Upper lobe of left lung (tissue), 6 donors: Measurements from ENCODE around the gene PDGFD. TPM values are rescaled to one million over a fixed set of nuclear protein-coding genes. Genes with fewer than 3 reads are reported as not detected.

Experiments used
- ATAC-seq, 2 donors: fragments of 200-7000 bp; cut with Tn5 transposase; one replicate each; pipeline ENCODE4 v1.9.1; 2022; ENCODE audit warnings: mild to moderate bottlenecking in 2 of 2, moderate library complexity in 2 of 2; ENCODE audit not compliant: low FRiP score in 2 of 2
- DNase-seq, 2 donors: peaks; one replicate each; pipeline ENCODE4 v3.0.0-alpha.2; 2019 to 2020
- H3K27ac ChIP-seq, 4 donors: fragments of 200-600 bp; sonication (generic); one replicate each; pipeline ENCODE4 v1.5.1; 2016 to 2019
- H3K27me3 ChIP-seq, 4 donors: fragments of 200-600 bp; sonication (generic); one replicate each; pipeline ENCODE4 v1.5.1; 2017 to 2019
- H3K36me3 ChIP-seq, 4 donors: fragments of 200-600 bp; sonication (generic); one replicate each; pipeline ENCODE4 v1.5.1; 2016 to 2019
- H3K4me1 ChIP-seq, 4 donors: fragments of 200-600 bp; sonication (generic); one replicate each; pipeline ENCODE4 v1.5.1; 2018 to 2019
- H3K4me3 ChIP-seq, 4 donors: fragments of 200-600 bp; sonication (generic); one replicate each; pipeline ENCODE4 v1.5.1; 2017 to 2019; ENCODE audit warnings: mild to moderate bottlenecking in 2 of 4, moderate library complexity in 1 of 4
- H3K9me3 ChIP-seq, 4 donors: fragments of 200-600 bp; sonication (generic); one replicate each; pipeline ENCODE4 v1.5.1; 2018 to 2019
- EP300 ChIP-seq, 4 donors: sonication (generic); formaldehyde crosslinking; IDR thresholded peaks; one replicate each; pipeline ENCODE4 v1.5.1; 2017; ENCODE audit warnings: antibody characterized with exemption in 4 of 4, control low read depth in 2 of 4
- POLR2A ChIP-seq, 4 donors: fragments of 450-650 bp; IDR thresholded peaks; one replicate each; pipeline ENCODE4 v1.5.1; 2016 to 2017; ENCODE audit warnings: antibody characterized with exemption in 4 of 4, mild to moderate bottlenecking in 2 of 4
- POLR2AphosphoS5 ChIP-seq, 2 donors: sonication (generic); formaldehyde crosslinking; IDR thresholded peaks; one replicate each; pipeline ENCODE4 v1.5.1; 2017; ENCODE audit warnings: antibody characterized with exemption in 2 of 2
- WGBS, 2 donors: methylation state at CpG; one replicate each; pipeline ENCODE4 v1.1.5; 2017 to 2018; 5-methylcytosine and 5-hydroxymethylcytosine counted together
- total RNA-seq, 6 donors: library from RNA; depleted of rRNA in 4 of 6; stranded (reverse); fragments of >200 nt in 4 of 6; gene quantifications; one replicate each; pipeline versions ENCODE4 v1.1.0 to v1.2.1, GENCODE V29; 2016 to 2021
- TF ChIP-seq, protein P1 (sequence below), 6 experiments: fragments of 450-650 bp in 4 of 6; fragments of 200-600 bp in 2 of 6; sonication (generic) in 2 of 6; IDR thresholded peaks; one replicate each; pipeline ENCODE4 v1.5.1; 2016 to 2019; ENCODE audit warnings: antibody characterized with exemption in 6 of 6
- donor health status: DM: no; HTN: no; CAD: no; lungs with moderate emphysema.
- donor health status: DM: no; HTN: yes; CAD: no; lungs with severe emphysema.

Gene PDGFD
- total RNA-seq, 6 donors from 2014 or later, result 2.1 to 6.6 (median 2.7) TPM; not detected in 1

DNA sequence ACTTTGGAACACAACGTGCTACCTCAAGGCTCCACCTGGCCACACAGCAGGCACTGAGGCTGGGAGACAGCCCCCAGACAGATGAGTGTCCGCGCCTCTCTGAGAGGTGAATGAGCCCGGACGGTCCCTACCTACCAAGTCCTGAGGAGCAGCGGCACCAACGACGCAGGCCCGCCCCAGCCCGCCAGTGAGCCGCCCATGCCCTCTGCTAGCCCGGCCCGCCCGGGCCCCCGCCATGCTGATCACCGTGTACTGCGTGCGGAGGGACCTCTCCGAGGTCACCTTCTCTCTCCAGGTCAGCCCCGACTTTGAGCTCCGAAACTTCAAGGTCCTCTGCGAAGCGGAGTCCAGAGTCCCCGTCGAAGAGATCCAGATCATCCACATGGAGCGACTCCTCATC lies 127.4 kb downstream of the PDGFD start, which contains the start of gene DDI1:
DDI1 (plus strand) TSS at position 53 of the 400 bp plus-strand sequence; CDS start at position 236, 183 bp downstream.
- DNase-seq (peak in 1 of 2 donors; percentile 85), ATAC-seq (peak in 1 of 2 donors; percentile 43)
- H3K9me3 ChIP-seq, result peaks cover 0 to 4% (median 0%) of the 10 kb centered on the region in 4 donors
- H3K27ac ChIP-seq, result no peak within 1 kb of the TSS
- WGBS, 2 donors, result 94 to 98% methylated on average over 10 to 24 of the region's 26 CpGs
- H3K36me3 ChIP-seq, result no peaks in the 10 kb centered on the region
- TF ChIP-seq POLR2A (IDR thresholded peaks at IDR 0.05), result no peak
- TF ChIP-seq, protein P1, sequence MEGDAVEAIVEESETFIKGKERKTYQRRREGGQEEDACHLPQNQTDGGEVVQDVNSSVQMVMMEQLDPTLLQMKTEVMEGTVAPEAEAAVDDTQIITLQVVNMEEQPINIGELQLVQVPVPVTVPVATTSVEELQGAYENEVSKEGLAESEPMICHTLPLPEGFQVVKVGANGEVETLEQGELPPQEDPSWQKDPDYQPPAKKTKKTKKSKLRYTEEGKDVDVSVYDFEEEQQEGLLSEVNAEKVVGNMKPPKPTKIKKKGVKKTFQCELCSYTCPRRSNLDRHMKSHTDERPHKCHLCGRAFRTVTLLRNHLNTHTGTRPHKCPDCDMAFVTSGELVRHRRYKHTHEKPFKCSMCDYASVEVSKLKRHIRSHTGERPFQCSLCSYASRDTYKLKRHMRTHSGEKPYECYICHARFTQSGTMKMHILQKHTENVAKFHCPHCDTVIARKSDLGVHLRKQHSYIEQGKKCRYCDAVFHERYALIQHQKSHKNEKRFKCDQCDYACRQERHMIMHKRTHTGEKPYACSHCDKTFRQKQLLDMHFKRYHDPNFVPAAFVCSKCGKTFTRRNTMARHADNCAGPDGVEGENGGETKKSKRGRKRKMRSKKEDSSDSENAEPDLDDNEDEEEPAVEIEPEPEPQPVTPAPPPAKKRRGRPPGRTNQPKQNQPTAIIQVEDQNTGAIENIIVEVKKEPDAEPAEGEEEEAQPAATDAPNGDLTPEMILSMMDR (IDR thresholded peaks at IDR 0.05), result no peak
- no peak for TF ChIP-seq POLR2AphosphoS5 (IDR thresholded peaks at IDR 0.05)
- TF ChIP-seq EP300 (IDR thresholded peaks at IDR 0.05), result no peak
- H3K4me1 ChIP-seq, result no peaks in the 10 kb centered on the region
- no peak within 1 kb of the TSS for H3K4me3 ChIP-seq
- no peaks in the 10 kb centered on the region for H3K27me3 ChIP-seq

- ATAC-seq (no peak), DNase-seq (no peak)
- Histone ChIP-seq H3K27ac (no peak overlapping the region), H3K4me1 (no peaks in the 10 kb centered on the region), H3K27me3 (no peaks in the 10 kb centered on the region), H3K4me3 (no peak overlapping the region), H3K9me3 (peaks cover 0 to 4% (median 0%) of the 10 kb centered on the region in 4 donors), H3K36me3 (no peaks in the 10 kb centered on the region)
- no peak for TF ChIP-seq EP300 (IDR thresholded peaks at IDR 0.05)
- no peak for TF ChIP-seq POLR2A (IDR thresholded peaks at IDR 0.05)
- TF ChIP-seq, protein P1 (IDR thresholded peaks at IDR 0.05), result no peak
- TF ChIP-seq POLR2AphosphoS5 (IDR thresholded peaks at IDR 0.05), result no peak
- 86 to 91% methylated on average over 1 of the region's 1 CpG for WGBS, 2 donors
These were observed 130.4 kb downstream of the PDGFD start for GRCh38 chr11:104033561-104033960.

DNA sequence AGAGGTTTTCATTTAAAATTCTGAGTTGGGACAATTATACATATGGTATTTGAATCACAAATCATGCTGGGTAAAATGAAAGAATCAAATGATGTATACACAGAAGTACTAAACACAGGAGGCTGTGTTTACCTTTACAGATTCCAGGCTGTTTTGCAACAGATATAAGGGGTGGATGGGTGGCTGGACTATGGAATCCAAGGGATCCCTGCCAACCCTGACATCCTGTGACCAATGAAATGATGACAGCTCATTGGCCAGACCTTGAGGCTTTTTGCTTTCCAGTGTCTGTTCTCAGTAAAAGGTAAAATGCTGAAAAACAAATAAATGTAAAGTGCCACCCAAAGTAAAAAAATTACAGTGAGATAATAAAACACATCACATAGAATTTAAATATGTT lies 130.8 kb downstream of the PDGFD start:
- H3K27me3 ChIP-seq, result no peaks in the 10 kb centered on the region
- no peak overlapping the region for H3K4me3 ChIP-seq
- no peaks in the 10 kb centered on the region for H3K36me3 ChIP-seq
- no peaks in the 10 kb centered on the region for H3K4me1 ChIP-seq
- peaks cover 0 to 4% (median 0%) of the 10 kb centered on the region in 4 donors for H3K9me3 ChIP-seq
- TF ChIP-seq POLR2A (IDR thresholded peaks at IDR 0.05), result no peak
- no peak for TF ChIP-seq EP300 (IDR thresholded peaks at IDR 0.05)
- no peak for TF ChIP-seq POLR2AphosphoS5 (IDR thresholded peaks at IDR 0.05)
- TF ChIP-seq, protein P1 (IDR thresholded peaks at IDR 0.05), result no peak
- no peak for ATAC-seq
- no peak overlapping the region for H3K27ac ChIP-seq
- DNase-seq, result no peak

DNA sequence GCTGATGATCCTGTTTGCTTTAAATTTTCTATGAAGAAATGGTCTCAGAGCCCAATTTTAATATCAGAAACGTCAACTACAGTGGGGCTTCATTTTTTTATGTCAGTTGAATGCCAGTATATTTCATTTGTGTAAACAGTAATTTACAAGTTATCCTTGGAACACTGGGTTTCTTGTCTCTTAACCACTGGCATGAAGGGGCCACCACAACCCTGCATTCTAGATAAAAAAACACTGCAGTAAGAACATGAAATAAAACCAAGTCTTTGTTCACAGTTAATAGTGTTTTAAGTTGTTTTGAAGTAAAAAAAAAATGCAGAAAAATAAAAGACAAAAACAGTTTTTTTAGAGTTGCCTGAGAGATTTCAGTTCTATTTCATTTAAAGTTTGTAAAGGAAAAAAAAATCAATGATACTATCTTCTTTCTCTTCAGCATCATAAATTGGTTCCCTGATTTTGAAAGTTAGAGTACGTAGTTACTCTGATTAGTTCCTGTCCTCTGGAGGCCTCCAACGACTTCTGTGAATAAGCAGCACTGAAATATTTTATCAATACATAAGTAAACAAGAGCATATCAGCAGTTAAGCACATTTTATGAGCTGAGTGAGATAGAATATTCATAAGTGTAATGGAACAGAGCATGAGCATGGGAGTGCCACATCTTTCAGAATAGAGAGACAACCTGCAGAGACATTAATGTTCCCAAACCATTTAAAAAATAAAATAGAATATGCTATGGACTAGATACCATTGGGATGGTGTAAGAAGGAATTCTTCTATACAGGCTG lies 135.3 kb downstream of the PDGFD start:
- Histone ChIP-seq H3K27me3 (no peaks in the 10 kb centered on the region), H3K4me1 (no peaks in the 10 kb centered on the region), H3K9me3 (no peaks in the 10 kb centered on the region), H3K4me3 (no peak overlapping the region), H3K27ac (no peak overlapping the region), H3K36me3 (no peaks in the 10 kb centered on the region)
- DNase-seq (no peak), ATAC-seq (no peak)
- 43 to 62% methylated on average over 3 of the region's 3 CpGs for WGBS, 2 donors
- TF ChIP-seq EP300 (IDR thresholded peaks at IDR 0.05), result no peak

DNA sequence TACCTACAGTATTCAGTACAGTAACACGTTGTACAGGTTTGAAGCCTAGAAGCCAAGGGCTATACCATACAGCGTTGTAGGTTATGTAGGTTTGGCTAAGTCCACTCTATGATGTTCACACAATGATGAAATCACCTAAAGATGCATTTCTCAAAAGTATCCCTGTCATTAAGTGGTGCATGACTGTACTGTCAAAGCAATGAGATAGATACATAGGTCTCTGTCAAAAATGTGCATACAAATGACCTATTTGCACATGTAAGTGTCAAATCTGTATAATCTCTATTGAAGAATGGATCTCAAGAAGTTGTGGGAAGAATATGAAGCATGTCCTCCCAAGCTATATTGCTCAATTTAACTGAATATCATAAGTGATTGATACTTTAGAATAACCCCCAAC lies 139.4 kb downstream of the PDGFD start:
- Histone ChIP-seq H3K4me1 (no peaks in the 10 kb centered on the region), H3K27me3 (no peaks in the 10 kb centered on the region), H3K4me3 (no peak overlapping the region), H3K36me3 (no peaks in the 10 kb centered on the region), H3K27ac (no peak overlapping the region), H3K9me3 (no peaks in the 10 kb centered on the region)
- no peak for DNase-seq
- no peak for ATAC-seq
- WGBS, 2 donors, result 89 to 94% methylated on average over 2 of the region's 2 CpGs
- TF ChIP-seq POLR2AphosphoS5 (IDR thresholded peaks at IDR 0.05) (no peak), EP300 (IDR thresholded peaks at IDR 0.05) (no peak), POLR2A (IDR thresholded peaks at IDR 0.05) (no peak)
- TF ChIP-seq, protein P1 (IDR thresholded peaks at IDR 0.05), result no peak
